HG02588 (cell line): ENCODE measurements around the gene UBE4B.
"Not testable (repeated sequence)": the region's sequence is repeated elsewhere in the genome, so short reads cannot be mapped to it uniquely, and the experiment has no call there.

Source experiments
- ATAC-seq: cut with Tn5 transposase; IDR thresholded peaks from one replicate; pipeline ENCODE4 v1.9.1; 2021; ENCODE audit warnings: mild to moderate bottlenecking, moderate library complexity; ENCODE audit not compliant: unreplicated experiment

The UBE4B gene

DNA sequence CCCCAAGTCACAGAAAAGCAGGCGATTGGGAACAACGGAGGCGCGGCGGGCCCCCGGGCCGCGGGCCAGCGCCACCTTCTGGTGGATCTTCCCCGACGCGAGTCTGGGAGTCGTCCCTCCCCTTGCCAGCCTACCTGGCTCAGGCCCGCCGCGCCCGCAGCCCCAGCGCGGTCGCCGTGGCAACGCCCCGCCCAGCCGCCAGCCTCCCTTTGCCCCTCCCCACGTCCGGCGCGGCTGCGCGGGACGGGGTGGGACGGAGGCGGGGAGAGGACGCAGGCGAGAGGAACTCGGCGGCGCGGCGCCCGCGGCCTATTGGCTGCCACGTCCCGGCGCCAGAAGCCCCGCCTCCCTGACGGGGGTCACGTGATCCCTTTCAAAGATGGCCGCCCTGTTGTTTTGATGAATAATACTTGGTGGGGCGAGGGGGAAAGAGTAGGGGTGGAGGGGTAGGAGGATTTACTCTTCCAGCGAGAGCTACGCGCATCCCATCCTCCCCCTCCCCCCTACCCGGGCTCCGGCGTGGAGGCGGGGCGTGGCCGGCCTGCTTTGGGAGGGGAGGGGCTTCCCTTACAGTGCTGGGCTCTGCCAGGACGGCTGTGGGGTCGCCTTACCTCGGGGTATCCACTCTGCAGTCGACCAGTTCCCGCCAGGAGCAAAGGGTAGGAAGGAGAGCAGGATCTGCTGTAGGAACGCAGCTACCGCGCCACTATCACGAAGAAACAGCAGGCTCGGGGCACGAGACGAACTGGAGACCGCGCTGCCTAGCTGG, at the start of gene UBE4B:
TSS of gene UBE4B (plus strand) at position 369 of the 769 bp plus-strand sequence. CDS start 713 bp downstream, outside the sequence.
- peak; percentile 96 for ATAC-seq

DNA sequence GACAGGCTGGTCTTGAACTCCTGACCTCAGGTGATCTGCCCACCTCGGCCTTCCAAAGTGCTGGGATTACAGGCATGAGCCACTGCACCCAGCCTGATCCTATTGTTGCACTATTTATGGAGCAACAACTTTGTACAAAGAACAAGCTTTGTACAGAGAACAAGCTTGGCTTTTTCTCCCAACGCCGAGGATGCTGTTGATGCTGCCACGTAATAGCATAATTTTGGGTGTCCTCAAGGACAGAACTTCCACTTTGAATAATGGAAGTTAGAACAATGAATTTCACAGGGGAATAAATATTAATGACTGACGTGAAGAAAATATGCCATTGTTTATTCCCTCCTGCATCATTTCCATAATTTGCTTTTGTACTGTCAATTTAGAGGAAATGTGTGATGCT, 48.5 kb upstream of the UBE4B start:
- no peak for ATAC-seq

DNA sequence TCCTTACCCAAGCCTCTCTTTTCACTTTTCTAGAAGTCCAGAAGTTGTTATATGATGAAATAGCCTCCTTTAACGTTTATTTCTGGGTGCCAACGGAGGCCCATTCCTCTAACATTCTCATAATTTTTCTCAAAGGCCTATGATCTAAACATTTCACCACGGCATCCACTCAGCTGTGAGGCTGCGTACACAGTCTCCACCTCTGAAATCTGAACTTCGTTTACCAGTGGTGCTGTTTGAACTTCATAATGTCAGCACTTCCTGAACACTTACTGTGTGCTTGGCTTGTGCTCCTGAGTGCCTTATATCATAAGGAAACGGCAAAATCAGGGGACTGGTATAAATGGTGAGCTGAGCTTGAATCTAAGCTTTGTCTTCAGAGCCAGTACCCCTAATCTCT, 47.8 kb upstream of the UBE4B start:
- ATAC-seq: no peak

DNA sequence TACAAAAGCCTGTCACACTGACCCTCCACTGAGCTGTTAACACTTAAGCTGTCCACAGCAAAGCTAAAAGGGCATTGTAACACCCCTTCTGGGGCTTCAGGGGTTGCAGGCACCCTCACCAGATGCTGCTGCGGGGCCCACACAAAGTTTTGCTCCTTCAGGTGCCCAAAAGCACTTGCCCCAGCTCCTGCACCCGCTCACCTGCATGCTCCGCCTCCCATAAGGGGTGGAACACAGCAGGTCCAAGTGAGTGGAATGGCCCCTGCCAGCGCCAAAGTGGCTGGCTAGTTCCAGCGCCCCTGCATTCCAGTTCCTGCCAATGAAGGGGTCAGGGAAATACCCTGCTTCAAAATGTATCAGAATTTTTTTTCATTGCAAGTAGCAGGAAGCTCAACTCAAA, 43.0 kb upstream of the UBE4B start:
- ATAC-seq: no peak

DNA sequence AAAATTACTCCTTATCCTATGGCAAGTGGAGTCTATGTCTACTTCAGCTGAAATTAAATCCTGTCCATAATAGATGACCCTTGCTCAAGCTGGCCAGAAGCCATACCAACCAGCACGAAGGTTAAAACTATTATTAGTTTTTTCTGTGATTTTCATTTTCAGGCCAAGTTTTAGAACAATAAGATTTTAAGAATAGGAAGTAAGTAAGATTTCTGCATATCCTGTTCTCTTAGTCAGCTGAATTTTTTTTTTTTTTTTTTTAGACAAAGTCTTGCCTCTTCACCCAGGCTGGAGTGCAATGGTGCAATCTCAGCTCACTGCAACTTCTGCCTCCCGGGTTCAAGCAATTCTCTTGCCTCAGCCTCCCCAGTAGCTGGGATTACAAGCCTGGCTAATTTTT, 41.8 kb upstream of the UBE4B start:
- ATAC-seq: no peak

DNA sequence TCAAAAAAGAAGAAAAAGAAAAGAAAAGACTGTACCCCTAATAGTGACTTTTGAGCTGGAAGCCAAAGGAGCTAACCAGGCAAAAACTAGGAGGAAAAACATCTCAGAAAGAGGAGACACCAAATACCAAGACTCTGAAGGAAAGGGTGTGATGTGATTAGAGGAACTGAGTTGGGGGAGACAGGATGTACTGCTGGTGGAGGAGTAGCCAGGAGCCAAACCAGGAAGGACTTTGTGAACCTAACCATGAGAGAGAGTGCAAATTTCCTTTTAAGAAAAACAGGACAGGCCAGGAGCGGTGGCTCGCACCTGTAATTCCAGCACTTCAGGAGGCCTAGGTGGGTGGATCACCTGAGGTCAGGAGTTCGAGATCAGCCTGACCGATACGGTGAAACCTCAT, 39.8 kb upstream of the UBE4B start:
- ATAC-seq: no peak

DNA sequence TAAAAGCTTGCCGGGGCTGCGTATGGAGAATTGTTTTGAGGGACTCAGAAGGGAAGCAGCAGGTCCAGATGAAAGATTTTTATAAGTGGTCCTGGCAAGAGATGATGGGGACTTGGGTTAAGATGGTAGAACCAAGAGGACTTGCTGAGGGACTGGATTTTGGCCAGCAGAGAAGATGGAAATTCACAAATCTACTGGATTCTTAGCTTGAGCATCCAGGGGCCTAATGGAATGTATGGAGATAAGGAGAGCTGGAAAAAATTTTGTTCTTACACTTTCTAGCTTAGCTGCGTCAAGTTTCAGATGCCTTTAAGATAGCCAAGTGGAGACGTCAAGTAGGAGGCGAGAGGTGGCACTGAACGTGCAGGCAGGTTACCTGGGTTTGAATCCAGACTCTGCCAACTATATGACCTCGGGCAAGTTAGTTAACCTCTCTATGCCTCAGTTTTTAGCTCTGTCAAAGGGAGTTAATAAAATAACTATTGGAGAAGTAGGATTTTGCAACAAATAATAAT, 39.1 kb upstream of the UBE4B start:
- ATAC-seq: no peak

DNA sequence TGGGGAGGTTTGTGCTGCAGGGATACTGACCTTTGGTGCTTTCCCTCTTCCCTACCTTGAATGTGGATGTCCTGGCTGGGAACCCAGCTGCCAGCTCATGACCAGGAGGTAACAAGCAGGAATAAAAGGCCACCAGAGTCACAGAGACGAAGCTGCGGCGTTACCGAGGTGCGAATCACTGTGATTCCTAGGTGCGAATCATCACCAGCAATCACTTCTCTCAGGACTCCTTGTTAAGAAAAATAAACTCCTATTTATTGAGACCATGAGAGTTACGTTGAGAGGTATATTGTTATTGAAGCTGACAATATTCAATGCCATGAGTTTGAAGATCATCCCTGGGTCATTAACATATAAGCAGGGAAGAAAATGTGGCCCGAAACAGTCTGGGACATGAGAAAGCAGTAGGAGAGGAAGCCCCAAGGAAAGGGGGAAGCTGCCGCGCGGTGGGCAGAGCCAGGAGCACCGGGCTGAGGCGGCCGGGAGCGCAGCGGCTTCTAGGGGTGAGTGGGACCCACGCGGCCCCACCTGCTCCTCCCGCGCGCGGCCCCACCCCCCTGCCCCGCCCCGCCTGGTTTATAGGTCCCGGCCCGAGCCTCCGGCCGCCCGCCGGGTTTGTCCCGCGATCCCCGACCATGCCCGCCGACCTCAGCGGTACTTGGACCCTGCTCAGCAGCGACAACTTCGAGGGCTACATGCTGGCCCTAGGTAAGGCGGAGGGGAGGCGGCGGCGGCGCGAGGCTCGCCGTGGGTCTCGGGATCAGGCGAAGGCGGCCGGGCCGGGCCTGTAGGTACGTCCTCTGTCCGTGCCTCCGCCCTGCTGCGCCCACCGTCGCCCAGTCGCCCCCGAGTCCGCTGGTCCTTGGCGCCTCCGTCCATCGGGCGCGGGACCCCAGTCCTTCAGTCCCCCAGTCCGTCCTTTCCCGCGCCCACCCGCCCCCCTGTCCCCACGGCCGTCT, 35.9 kb upstream of the UBE4B start, which contains the start of gene RBP7:
TSS of gene RBP7 (plus strand) at position 605 of the 959 bp plus-strand sequence. CDS start at position 636, 31 bp downstream.
- no peak for ATAC-seq

DNA sequence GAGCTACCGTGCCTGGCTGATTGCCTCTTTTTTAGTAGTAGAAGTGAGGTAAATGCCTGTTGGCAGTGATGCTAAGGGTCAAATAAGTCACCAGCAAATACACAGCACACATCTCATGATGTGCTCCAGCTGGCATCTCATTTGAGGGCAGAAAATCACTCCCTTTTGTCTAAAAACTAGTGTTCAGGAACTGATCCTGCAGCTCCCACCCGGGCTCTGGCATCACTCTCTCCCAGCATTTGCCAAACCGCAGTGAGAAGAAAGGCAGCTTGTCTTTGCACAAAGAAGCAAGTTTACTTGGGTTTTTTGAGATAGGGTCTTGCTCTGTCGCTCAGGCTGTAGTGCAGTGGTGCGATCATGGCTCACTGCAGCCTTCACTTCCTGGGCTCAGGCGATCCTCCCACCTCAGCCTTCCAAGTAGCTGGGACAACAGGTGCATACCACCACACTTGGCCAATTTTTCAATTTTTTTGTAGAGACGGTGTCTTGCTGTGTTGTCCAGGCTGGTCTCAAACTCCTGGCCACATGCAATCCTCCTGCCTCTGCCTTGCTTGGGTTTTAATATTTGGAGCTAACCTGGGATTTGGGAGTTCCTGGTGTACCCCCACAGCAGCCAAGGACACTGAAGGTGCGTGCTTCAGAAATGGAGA, 31.6 kb upstream of the UBE4B start:
- ATAC-seq: no peak

DNA sequence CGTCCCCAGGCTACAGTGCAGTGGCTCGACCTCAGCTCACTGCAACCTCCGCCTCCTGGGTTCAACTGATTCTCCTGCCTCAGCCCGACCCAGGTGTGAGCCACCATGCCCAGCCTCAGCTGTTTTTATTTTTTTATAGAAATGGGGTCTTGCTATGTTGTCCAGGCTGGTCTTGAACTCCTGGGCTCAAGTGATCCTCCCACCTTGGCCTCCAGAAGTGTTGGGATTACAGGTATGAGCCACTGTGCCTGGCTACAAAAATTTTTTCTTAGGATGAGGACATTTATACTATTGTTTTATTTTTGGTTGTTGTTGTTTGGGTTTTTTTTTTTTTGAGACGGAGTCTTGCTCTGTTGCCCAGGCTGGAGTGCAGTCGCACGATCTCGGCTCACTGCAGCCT, 27.5 kb upstream of the UBE4B start:
- ATAC-seq: not testable (repeated sequence)

DNA sequence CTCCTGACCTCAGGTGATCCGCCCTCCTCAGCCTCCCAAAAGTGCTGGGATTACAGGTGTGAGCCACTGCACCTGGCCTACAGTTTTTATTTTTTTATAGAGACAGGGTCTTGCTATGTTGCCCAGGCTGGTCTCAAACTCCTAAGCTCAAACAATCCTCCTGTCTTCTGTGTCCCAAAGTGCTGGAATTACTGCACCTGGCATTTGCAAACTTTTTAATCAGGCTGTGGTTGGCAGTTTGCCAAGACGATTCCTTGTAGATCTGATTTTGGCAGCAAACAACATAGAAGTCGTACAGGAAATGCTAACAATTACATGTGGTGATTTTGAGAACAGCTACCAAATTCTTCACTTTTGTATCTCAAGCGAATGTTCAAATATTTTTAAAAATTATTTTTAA, 25.6 kb upstream of the UBE4B start:
- ATAC-seq: no peak

DNA sequence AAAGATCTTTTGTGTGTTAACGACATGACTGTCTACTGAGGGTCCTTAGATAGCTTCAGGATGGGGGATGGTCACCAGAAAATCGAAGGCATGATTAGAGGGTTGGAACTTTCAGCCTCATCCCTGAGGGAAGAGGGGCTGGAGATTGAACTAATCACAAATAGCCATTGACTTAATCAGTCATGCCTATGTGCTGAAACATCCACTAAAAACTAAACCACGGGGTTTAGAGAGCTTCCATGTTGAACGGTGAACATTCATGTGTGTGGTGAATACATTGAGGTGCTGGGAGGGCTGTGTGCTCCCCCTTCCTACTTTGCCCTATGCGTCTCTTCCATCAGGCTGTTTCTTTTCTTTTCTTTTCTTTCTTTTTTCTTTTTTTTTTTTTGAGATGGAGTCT, 18.7 kb upstream of the UBE4B start:
- ATAC-seq: no peak

DNA sequence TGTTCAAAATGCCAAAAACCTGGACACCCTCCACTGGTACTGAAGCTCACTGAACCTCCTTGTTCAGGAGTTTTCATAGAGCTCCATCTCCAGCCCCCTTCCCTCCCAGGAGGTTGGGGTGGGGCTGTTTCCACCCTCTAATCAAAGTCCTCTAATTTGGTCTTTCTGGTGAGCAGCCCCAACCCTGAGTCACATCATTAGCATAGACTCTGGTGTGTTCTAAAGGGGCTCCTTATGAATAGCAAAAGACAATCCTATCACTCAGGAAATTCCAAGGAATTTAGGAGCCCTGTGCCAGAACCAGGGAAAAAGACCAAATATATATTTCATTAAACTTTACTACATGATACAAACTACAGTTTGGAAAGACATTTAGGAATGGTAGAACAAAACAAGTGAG, 13.2 kb upstream of the UBE4B start:
- ATAC-seq: no peak

DNA sequence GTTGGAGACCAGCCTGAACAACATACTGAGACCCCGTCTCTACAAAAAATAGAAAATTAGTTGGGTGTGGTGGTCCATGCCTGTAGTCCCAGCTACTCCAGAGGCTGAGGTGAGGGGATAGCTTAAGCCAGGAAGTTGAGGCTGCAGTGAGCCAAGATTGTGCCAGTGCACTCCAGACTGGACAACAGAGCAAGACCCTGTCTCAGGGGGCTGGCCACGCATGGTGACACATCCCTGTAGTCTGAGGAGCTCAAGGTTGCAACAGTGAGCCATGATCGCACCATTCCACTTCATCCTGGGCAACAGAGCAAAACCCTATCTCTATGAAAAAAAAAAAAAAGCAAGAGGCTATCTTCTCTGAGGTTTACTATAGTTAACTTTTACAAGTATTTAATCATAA, 12.7 kb upstream of the UBE4B start:
- no peak for ATAC-seq

DNA sequence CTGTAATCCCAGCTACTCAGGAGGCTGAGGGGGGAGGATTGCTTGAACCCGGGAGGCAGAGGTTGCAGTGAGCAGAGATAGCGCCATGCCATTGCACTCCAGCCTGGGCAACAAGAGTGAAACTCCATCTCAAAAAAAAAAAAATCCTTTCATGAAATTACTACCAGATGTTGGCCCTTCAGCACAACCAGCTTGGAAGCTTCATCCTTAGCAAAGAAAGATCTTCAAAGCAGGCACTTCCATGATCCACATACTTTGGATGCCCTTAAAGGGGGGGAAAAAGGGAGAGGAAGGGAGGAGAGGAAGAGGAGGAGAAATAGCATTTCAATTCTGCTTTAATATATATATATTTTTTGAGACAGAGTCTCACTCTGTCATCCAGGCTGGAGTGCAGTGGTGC, 12.1 kb upstream of the UBE4B start:
- not testable (repeated sequence) for ATAC-seq

DNA sequence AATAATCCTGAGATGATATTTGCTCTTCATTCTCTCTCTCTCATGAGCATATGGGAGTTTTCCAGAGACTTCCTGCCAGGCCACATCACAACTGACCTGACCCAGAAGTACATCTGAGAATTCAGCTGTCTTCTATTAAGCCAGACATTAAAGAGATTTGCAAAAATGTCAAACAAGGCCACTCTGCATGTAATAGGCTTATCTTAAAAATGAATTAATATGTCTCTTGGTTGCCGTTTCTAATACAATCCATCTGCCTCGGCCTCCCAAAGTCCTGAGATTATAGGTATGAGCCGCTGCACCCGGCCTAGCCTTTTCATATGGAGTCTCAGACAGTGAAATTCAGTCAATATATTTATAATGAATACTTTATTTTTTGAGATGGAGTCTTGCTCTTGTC, 10.8 kb upstream of the UBE4B start:
- ATAC-seq: not testable (repeated sequence)

DNA sequence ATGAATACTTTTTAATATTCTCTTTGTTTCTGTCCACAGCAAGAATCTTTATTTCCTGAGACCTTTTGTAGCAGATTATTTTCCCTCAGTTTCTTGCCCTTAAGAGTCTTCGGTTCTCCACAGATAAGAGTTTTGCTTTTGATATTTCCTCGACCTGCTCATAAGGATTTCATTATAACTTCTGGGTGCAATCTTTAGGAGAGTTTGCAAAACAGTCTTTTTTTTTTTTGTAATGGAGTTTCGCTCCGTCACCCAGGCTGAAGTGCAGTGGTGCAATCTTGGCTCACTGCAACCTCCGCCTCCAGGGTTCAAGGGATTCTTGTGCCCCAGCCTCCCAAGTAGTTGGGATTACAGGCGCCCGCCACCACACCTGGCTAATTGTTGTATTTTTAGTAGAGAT, 10.1 kb upstream of the UBE4B start:
- ATAC-seq: no peak

DNA sequence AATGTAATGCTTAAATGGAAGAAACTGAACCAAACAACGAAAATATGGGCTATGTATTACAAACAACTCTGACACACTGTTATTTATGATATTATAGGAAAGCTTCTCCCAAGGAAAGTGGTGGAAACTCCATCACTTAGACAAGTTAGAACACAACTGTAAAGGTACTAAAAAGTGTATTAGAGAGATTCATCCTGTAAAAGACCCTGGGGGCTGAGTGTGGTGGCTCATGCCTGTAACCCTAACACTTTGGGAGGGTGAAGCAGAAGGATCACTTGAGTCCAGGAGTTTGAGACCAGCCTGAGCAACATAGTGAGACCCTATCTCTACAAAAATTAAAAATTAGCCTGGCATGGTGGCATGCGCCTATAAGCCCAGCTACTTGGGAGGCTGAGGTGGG, 7.4 kb upstream of the UBE4B start:
- no peak for ATAC-seq

DNA sequence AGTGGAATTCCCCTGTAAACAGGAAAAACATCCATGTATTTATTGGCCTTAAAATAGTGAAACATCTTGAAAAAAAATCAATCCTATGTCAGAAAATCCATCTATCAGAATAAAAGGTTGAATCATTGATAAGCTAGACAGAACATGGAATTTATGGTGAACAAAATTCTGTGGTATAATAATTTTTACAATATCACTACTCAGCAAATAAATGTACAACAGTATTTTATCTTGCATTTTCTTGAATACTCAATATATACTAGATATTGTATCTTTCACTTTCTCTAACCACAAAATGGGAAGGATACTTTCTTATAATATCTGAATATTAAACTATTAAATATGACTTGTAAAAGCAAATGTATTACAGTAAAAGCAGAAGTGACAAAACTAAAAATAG, 5.7 kb upstream of the UBE4B start:
- no peak for ATAC-seq

DNA sequence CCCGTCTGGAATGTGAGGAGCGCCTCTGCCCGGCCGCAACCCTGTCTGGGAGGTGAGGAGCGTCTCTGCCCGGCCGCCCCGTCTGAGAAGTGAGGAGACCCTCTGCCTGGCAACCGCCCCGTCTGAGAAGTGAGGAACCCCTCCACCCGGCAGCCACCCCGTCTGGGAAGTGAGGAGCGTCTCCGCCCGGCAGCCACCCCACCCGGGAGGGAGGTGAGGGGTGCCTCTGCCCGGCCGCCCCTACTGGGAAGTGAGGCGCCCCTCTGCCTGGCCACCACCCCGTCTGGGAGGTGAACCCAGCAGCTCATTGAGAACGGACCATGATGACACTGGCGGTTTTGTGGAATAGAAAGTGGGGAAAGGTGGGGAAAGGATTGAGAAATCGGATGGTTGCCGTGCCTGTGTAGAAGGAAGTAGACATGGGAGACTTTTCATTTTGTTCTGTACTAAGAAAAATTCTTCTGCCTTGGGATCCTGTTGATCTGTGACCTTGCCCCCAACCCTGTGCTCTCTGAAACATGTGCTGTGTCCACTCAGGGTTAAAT, 3.7 kb upstream of the UBE4B start:
- ATAC-seq: not testable (repeated sequence)

DNA sequence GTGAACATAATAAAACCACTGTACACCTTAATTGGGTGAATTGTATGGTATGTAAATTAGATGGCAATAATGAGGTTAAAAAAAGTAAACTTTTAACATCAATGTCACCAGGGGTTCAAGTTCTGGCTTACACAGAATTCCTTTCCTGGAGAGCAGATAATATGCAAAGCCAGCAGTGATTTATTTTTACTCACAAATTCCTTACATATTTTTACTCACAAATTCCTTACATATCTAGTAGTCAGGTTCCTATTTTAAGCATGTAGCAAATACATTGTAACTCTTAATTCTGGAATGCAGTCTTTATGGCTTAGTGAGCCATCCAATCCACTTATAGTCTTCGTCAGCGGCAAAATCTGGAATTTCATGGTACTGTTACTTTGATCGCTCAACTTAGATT, 1.3 kb upstream of the UBE4B start:
- ATAC-seq: no peak
